NCI-H128 (cell line): Measurements from ENCODE around the gene MARS1.

Experiments
- DNase-seq: peaks from one replicate; lab custom pipeline; 2025; ENCODE audit not compliant: unreplicated experiment; lab: John Stamatoyannopoulos, UW

The MARS1 gene

GRCh38 chr12:57470970-57471656 lies 16.8 kb upstream of the MARS1 start:
- no peak for DNase-seq

GRCh38 chr12:57471661-57472060 lies 16.2 kb upstream of the MARS1 start:
- DNase-seq = no peak

DNA sequence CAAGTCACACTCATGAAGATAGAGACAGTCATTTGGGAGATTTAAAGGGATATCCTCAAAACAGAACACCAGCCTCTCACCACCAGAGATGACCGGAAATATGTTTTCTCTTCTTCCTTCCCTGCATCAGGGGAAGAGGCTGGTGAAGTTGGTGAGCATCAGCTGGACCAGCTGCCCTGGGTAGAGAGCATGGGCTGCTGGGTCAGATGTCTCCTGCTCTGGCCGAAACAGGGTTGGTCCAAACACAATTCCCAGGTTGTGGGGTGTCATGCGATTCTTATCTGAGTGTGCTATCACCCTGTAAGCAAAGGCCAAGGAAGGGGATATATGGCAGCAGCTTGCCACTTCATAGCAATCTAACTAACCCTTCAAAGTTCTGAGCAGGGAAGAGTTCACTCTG lies 15.5 kb upstream of the MARS1 start:
- no peak for DNase-seq

GRCh38 chr12:57473392-57473791 lies 14.5 kb upstream of the MARS1 start:
- DNase-seq = no peak

DNA sequence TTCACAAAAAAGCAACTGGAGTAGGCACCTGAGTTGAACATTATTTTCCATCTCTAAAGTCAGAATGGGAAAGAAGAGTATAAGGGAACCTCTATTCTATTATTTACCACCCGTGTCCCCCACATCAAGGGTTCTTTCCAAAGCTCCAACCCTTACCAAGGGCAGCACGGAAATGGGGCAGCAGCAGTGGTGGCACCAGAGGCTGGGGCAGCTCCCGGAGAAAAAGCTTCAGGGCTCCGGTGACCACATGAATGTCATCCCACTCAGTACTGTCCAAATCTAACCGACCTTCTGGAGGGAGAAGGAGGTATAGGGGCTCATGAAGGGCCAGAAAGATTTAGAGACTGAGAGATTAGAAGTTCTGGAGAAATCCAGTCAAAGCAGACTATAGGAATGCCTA lies 14.0 kb upstream of the MARS1 start:
- no peak for DNase-seq

GRCh38 chr12:57474430-57474829 lies 13.4 kb upstream of the MARS1 start:
- DNase-seq = no peak

GRCh38 chr12:57474862-57475261 lies 13.0 kb upstream of the MARS1 start:
- no peak for DNase-seq

DNA sequence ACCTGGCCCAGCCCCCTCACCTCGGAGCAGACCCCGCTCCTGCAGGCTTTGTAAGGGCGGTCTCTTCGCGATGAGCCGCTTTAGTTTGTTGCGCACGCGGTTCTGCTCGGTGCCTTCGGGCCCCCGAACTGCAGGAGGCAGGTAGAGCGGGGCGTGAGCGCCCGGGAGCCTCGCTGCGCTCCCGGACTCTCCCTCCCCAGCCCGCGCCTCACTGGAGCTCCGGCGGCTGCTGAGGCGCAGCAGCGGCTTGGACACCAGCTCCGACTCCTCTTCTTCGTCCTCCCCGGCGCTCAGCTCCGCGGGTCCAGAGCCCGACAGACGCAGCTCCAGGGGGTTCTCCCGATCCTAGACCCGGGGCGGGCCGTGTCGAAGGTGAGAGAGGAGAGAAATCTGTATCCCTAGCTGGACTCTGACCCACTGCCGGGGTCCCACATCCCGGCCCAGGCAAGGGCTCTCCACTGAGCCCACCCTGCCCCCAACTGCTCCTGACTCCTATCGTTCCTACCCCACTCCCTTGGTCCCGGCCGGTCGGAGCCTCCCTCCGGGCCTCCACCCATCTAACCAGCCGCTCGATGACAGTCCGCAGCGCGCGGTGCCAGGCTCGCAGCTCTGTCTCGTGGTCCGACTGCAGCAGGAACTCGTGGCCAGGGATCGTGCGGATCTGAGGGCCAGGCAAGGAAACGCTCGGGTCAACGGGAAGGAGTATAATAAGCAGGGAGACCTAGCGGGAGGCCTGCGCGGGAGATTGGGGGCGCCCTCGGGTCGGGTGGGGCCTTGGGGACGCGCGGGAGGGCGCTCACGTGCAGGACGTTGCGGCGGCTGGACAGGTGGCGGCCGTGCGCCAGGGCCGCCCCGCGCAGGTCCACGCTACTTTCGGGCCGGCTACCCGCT lies 12.4 kb upstream of the MARS1 start:
- no peak for DNase-seq

GRCh38 chr12:57476162-57476992 lies 11.5 kb upstream of the MARS1 start:
- no peak for DNase-seq

- DNase-seq = no peak
These were observed 10.7 kb upstream of the MARS1 start for GRCh38 chr12:57476993-57477709.

DNA sequence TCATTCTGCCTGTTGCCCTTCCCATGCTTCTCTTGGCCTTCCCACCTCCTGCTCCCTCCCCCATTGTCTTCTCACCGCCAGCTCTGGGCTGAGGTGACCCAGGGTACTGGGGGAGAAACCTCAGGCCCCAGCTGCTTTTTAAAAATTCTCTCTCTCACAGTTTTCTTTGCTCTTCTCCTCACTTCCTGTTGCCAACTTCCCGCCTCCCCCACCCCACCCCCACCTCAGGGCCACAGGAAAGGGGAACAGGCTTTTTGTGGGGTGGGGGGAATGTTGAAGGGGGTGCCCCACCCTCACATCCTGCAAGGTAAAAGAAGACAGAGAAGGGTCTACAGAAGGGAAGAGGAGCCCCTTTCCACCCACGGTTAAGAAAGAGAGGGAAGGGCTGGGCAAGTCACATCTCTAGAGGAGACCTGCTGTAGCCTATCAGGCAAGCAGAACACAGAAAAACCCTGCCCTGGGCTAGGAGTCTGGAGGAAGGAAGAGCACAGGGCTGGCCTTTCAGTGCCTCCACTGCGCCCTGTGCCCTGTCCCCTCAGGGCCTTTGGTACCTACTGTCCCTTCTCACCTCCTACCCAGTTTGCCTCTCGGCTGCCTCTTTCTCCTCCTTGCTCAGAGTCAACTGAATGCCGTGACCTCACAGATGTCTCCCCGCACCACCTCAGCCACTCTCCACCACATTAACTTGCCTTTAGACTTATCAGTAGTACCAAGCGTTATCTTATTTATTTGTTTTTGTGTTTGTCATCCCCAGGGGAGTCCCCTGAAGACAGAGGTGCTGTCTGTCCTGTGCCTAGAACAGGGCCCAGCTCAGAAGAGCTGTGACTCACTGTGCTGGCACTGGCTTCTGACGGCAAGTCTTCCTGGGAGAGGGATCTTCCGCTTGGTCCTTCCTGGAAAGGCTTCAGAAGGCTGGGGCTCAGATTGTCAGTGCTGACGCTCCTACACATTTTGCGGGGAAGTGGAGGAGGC lies 9.9 kb upstream of the MARS1 start:
- DNase-seq = no peak

DNA sequence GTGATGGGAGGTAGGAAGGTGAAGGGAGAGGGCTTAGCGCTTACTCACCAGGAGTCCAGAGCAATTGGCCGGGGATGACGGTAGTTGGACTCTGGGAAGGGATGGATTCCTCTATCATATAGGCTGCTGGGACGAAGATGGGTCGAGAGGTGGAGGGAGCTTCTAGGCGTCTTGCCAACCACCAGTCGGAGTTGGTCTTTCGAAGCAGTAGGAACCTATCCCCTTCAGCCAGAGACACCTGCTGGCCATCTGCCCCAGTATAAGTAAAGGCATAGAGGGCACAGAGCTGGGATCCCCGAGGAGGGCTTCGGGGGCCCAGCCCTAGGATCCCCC lies 8.9 kb upstream of the MARS1 start:
- no peak for DNase-seq

GRCh38 chr12:57479376-57480115 lies 8.3 kb upstream of the MARS1 start, which contains the start of gene ARHGAP9:
TSS of gene ARHGAP9 (minus strand) at chr12:57479866. CDS start at chr12:57479406, 460 bp downstream.
- no peak for DNase-seq

- no peak for DNase-seq
These were observed 6.2 kb upstream of the MARS1 start for GRCh38 chr12:57481671-57482070.

GRCh38 chr12:57483466-57483865 lies 4.4 kb upstream of the MARS1 start:
- no peak for DNase-seq

DNA sequence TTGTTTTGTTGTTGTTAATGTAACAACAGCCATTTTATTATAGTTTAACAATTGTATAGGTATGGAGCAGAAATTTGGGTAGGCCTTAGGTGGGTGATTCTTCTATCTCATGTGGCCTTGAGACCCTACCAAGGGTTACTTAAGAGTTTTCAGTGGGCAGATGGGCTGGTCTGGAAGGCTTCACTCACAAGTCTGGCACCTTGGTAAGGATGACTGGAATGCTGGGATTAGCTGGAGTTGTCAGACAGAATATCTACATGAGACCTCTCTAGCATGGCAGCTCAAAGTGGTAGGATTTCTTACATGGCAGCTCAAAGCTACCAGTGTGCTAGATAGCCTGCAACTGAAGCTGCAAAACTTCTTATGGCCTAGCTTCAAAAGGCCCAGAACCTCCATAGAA lies 2.2 kb upstream of the MARS1 start:
- DNase-seq = no peak

DNA sequence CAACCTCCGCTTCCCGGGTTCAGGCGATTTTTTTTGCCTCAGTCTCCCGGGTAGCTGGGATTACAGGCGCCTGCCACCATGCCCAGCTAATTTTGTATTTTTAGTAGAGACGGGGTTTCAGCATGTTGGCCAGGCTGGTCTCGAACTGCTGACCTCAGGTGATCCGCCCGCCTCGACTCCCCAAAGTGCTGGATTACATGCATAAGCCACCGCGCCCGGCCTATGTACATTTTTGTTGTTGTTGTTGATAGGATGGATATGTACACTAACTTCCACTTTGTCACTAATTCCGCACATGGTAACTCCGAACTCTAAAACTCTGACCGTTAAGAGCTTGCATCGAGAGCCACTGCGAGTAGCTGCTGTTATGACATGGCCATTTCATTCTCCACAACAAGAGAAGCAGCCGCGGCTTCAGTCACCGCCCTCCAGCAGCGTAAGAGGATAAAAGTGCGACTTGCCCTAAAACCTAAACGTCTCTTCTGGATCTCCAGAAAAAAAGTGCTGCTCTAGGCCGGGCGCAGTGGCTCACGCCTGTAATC lies 742 bp upstream of the MARS1 start:
- no peak for DNase-seq

DNA sequence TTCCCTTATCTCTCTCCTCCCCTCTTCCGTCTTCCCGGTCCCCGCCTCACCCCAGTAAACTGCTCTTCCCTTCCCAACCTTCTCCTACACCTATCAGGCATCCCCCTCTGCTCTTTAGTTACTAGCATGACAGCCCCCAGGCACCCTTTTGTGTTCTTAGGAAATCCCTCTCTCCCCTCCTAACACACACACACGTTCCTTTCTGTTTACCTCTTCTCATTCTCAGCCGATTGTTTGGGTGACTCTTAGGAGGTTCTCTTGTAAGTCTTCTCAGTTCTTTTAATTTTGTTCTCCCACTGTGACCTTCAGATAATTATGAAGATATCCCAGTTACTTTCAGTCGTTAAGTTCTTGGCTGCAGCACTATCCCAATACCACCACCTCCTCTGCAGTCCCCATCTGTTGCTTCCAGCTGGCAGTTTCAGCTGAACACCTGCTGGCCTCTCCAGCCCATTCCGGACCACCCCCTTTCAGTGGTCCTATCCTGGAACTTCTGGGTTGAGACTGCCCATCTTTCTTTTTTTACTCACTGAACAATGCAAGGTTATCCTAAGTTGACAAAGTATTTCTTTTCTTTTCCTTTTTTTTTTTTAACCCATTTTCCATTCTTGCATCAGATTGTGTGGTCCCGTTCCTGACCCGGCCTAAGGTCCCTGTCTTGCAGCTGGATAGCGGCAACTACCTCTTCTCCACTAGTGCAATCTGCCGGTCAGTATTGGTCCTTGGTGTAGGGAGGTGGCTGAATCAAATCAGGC lies 711 bp downstream of the MARS1 start:
- no peak for DNase-seq
